ENCODE results near the gene TSPAN9.
A peak's percentile ranks its signal among the peaks of the same experiment; 100 is the strongest.

TSPAN9 gene

GRCh38 chr12:3222979-3223378 lies 145.8 kb downstream of the TSPAN9 start:
- intact Hi-C loops (cut with DNase I), result no loop called here
- DNase-seq, result no peak

GRCh38 chr12:3223601-3224529 lies 146.7 kb downstream of the TSPAN9 start:
- intact Hi-C loops (cut with DNase I), result no loop called here

GRCh38 chr12:3224530-3224903 lies 147.3 kb downstream of the TSPAN9 start:
- intact Hi-C loops (cut with DNase I), result no loop called here
- no peak for DNase-seq

More at GRCh38 chr12:3223601-3224529, 146.7 kb downstream of the TSPAN9 start:
- peak in 3 of 42 donors; percentile 53 to 57 (median 54) for DNase-seq

- DNase-seq, result no peak
- intact Hi-C loops (cut with DNase I), result no loop called here
Measured at GRCh38 chr12:3225154-3225795, 148.1 kb downstream of the TSPAN9 start.

- intact Hi-C loops (cut with DNase I), result no loop called here
- DNase-seq, result no peak
Measured at GRCh38 chr12:3225796-3226180, 148.6 kb downstream of the TSPAN9 start.

- intact Hi-C loops (cut with DNase I), result no loop called here
- DNase-seq, result no peak
Measured at GRCh38 chr12:3226264-3226663, 149.1 kb downstream of the TSPAN9 start.

GRCh38 chr12:3227076-3227975 lies 150.1 kb downstream of the TSPAN9 start:
- DNase-seq, result no peak

GRCh38 chr12:3228552-3228951 lies 151.4 kb downstream of the TSPAN9 start:
- no peak for DNase-seq
- intact Hi-C loops (cut with DNase I), result no loop called here

More at GRCh38 chr12:3227076-3227975, 150.1 kb downstream of the TSPAN9 start:
- intact Hi-C loops (cut with DNase I), result no loop called here

GRCh38 chr12:3229577-3229976 lies 152.4 kb downstream of the TSPAN9 start:
- DNase-seq, result no peak
- intact Hi-C loops (cut with DNase I), result no loop called here

- DNase-seq, result peak in 30 of 42 donors; percentile 17 to 86 (median 56)
- intact Hi-C loops (cut with DNase I), result no loop called here
Measured at GRCh38 chr12:3230758-3231375, 153.7 kb downstream of the TSPAN9 start.

- intact Hi-C loops (cut with DNase I), result no loop called here
- no peak for DNase-seq
Measured at GRCh38 chr12:3231399-3231876, 154.3 kb downstream of the TSPAN9 start.

- intact Hi-C loops (cut with DNase I), result no loop called here
Measured at GRCh38 chr12:3233797-3234196, 156.6 kb downstream of the TSPAN9 start.

GRCh38 chr12:3236345-3237187 lies 159.4 kb downstream of the TSPAN9 start:
- intact Hi-C loops (cut with DNase I), result no loop called here
- peak in 18 of 42 donors; percentile 17 to 62 (median 36) for DNase-seq

More at GRCh38 chr12:3233797-3234196, 156.6 kb downstream of the TSPAN9 start:
- DNase-seq, result peak in 3 of 42 donors; percentile 37 to 53 (median 39)

- intact Hi-C loops (cut with DNase I), result no loop called here
- DNase-seq, result no peak
Measured at GRCh38 chr12:3238196-3238595, 161.0 kb downstream of the TSPAN9 start.

GRCh38 chr12:3241621-3242020 lies 164.4 kb downstream of the TSPAN9 start:
- no peak for DNase-seq
- intact Hi-C loops (cut with DNase I), result no loop called here

- intact Hi-C loops (cut with DNase I), result no loop called here
- DNase-seq, result no peak
Measured at GRCh38 chr12:3242199-3242863, 165.2 kb downstream of the TSPAN9 start.

GRCh38 chr12:3243376-3244084 lies 166.4 kb downstream of the TSPAN9 start:
- DNase-seq, result no peak
- intact Hi-C loops (cut with DNase I), result no loop called here
